T-helper 9 cell (primary cell): ENCODE results near the gene DCBLD1.
"Not testable (repeated sequence)": the region's sequence is repeated elsewhere in the genome, so short reads cannot be mapped to it uniquely, and the experiment has no call there.

Experiments used
- DNase-seq: peaks from one replicate; pipeline ENCODE4 v3.0.0-alpha.2; 2020
- total RNA-seq, 2 donors: gene quantifications; one replicate each; lab custom pipeline; 2026; lab: John Stamatoyannopoulos, UW

The DCBLD1 gene
- 5.1 to 13.1 reads per million in 2 donors for total RNA-seq

DNA sequence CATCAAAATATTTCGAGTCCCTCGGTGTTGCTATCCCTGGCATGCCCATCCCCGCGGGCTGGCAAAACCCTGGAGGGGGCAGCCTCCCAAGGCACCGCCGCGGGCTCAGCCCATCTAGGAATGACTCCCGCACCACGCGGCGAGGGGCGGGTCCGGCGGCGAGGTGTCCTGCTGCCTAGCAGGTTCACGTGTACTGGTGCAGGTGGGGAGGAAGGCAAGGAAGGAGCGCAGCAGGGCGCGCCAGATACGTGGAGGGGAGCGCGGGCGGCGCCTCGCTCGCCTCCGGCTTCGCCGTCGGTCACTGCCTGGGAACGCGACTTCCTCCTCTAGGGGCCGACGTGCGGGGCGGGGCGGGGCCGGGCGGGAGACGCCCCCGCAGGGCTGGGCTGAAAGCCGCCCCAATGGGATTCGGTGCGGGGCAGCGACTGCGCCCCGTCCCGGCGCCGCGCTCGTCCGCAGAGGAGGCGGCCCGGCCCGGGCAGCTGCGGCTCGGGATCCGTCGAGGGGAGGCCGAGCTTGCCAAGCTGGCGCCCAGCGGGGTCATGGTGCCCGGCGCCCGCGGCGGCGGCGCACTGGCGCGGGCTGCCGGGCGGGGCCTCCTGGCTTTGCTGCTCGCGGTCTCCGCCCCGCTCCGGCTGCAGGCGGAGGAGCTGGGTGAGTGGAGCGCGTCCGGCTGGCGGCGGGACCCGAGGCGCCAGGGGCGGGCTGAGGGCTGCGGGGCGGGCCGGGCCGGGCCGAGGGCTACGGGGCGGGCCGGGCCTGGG, at the start of gene DCBLD1:
Gene DCBLD1 (plus strand): TSS at position 435 of the 764 bp plus-strand sequence. CDS start 108 bp downstream, at position 543.
- peak; percentile 47 for DNase-seq

GRCh38 chr6:117440706-117441525, 41.6 kb upstream of the DCBLD1 start:
- DNase-seq, result no peak

DNA sequence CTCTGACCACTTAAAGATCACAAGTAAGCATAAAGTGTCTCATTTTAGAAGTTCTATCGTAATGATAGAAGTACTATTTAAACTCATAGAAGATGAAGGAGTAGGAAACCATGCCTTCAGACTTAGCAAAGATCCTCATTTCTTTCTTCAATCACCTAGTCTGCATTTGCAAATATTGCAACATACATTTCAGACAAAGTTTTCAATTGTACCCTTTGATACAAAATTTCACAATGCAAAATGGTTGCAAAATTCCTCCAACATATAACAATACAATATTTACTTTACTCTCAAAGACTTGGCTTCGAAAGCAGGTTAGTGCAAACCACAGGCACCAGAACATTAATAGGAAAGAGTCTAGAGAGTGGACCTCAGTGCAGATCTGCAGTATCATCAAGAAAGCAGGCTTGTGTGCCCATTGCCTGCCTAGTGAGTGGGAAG, 40.6 kb upstream of the DCBLD1 start:
- no peak for DNase-seq

DNA sequence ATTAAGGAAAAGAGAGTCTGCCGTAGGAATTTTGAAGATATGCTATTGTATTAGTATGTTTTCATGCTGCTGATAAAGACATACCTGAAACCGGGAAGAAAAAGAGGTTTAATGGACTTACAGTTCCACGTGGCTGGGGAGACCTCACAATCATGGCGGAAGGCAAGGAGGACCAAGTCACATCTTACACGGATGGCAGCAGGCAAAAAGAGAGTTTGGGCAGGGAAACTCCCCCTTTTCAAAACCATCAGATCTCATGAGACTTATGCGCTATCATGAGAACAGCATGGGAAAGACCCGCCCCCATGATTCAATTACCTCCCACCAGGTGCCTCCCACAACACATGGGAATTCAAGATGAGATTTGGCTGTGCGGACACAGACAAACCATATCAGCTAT, 40.2 kb upstream of the DCBLD1 start:
- not testable (repeated sequence) for DNase-seq

GRCh38 chr6:117444600-117444999, 37.9 kb upstream of the DCBLD1 start:
- no peak for DNase-seq

GRCh38 chr6:117446861-117447260, 35.6 kb upstream of the DCBLD1 start:
- DNase-seq, result no peak

DNA sequence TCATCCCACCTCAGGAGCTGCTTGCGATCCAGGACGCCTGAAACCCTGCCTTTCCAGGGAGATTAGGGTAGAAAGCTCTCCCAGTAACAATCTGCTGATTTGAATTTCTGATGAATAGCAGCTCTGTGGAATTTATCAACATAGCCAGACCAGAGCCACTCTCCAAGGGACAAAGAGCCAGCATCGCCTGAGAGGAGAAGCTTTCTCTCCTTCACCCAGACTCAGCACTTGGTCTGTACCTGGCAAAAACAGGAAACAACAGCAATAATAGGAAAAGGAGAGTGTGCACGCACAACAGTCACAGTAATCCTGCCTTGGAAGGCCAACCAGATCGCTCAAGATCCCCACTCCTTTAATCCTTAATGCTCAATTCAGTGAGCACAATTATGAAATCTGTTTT, 34.5 kb upstream of the DCBLD1 start:
- no peak for DNase-seq

DNA sequence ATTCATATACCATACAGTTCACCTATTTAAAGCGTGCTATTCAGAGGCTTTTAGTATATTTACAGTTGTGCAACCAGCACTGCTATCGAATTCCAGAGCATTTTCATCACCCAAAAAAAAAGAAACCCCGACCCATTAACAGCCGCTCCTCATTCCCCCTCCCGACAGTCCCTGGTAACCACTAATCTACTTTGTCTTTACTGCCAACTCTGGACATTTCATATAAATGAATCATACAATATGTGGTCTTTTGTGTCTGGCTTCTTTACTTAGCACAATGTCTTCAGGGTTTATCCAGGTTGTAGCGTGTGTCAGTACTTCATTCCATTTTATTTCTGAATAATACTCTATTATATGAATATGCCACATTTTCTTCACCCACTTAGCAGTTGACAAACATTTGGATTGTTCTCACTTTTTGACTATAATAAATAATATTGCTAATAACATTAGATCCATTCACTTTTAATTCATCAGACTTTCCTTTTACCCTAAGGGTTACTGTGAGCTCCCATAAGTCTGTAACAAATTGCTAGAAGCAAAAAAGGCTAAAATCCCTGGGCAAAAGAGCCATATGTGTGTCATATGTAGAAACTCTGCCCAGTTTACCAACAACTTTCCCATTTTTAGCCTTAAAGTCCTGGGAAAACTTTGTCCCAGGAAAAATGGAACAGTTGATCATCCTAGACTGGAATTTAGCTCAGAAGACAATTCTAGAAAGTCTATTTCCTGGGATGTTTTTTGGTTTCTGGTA, 33.6 kb upstream of the DCBLD1 start:
- no peak for DNase-seq

- peak; percentile 44 for DNase-seq
Measured at GRCh38 chr6:117449549-117450439, 32.7 kb upstream of the DCBLD1 start.

- DNase-seq, result no peak
Measured at GRCh38 chr6:117451671-117452070, 30.8 kb upstream of the DCBLD1 start.

DNA sequence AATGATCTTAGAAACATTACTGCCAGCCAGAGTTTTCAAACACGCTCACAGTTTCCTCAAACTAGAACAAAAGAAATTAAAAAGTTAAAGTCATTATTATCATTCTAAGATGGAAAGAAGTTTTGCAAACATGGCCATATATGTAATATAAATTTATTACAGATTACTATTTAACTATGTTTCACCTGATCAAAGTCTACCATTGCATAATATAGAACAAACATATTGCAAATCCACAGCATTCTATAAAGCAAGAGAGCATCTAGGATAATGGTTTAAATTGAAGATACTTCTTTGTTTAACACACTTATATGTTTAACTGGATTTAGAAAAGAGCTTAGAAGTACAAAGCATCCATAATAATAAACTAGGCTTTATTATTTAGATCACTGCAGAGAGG, 26.2 kb upstream of the DCBLD1 start:
- no peak for DNase-seq

GRCh38 chr6:117456998-117457397, 25.5 kb upstream of the DCBLD1 start:
- DNase-seq, result no peak

GRCh38 chr6:117459204-117459944, 23.1 kb upstream of the DCBLD1 start:
- DNase-seq, result no peak

DNA sequence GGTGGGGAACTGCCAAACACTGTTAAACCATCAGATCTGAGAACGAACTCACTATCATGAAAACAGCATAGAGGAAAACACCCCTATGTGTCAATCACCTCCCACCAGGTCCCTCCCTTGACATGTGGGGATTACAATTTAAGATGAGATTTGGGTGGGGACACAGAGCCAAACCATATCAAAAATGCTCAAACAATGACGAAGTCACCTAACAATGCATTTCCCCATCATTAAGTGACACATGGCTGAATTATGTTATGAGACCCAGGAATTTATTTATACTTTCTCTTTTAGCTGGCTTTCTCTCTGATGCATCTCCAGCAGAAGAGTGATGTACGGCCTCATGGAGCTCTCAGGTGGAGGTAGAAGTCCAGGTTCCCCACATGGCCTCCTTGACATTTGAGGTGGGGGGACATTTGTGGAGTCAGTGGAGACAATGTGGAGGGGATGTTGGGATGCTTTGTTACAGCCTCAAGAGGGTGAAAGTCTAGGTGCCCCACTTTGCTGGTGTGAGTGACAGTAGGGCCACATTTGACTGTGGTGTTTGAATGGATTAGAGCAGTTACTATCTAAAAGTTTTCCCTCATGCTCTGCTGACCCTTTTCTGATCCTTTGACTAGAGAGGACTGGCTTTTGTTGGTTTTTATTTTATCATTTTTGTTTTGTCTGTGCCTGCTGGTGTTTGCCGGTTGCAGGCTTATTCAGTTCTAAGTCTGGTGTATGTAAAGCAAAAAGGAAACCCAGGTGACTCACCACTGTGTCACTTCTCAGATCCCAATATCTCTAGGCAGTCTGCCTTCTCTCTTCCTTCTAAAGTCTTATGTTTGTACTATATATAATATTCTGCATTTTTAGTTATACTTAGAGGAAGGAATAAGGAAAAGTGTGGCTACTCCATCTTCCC, 18.5 kb upstream of the DCBLD1 start:
- DNase-seq, result no peak

DNA sequence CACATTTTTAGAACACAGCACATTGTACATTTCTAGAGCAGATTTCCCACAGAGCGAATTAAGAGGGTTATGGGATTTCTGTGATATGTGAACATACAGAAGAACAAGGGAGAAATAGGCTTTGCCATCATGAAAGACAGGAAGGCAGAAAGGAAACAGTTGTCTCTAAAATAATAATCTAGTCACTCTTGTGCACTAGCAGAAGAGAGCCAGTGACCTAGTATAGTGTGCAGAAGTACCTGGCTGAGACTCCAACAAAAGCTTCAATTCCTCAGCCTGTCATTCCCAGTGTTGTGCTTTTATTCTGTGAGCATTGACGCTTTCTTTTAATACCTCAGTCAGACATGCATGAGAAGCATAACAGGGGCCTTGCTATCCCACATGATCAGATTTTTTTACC, 17.8 kb upstream of the DCBLD1 start:
- no peak for DNase-seq

GRCh38 chr6:117465691-117466090, 16.8 kb upstream of the DCBLD1 start:
- no peak for DNase-seq

- DNase-seq, result no peak
Measured at GRCh38 chr6:117467876-117468275, 14.6 kb upstream of the DCBLD1 start.

DNA sequence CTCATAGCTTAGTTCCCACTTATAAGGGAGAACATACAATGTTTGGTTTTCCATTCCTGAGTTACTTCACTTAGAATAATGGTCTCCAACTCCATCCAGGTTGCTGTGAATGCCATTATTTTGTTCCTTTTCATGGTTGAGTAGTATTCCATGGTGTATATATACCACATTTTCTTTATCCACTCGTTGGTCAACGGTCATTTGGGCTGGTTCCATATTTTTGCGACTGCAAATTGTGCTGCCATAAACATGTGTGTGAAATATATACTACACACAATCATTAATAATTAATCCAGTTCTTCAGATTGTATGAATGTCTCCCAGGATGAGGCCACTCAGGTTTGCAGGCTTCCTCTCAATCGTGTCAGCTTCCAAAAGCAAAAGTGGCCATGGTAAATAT, 13.9 kb upstream of the DCBLD1 start:
- DNase-seq, result not testable (repeated sequence)

DNA sequence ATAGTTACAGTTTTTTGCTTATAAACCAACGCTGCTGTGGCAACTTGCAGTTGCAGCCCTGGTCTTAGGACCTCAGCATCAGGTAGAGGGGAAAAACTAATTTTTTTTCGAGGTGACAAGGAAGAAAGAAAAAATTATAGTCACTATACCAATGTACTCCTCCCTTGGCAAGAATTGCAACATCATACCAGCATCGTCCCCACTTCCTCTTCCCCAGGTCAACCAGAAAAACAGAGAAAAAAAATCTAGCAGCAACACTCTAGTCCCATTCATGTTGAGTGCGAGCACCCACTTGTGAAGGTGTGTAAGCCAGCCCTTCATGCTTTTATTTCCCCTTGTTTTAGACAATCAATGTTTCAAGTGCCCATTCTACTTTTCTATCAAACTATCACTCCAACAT, 13.1 kb upstream of the DCBLD1 start:
- no peak for DNase-seq

DNA sequence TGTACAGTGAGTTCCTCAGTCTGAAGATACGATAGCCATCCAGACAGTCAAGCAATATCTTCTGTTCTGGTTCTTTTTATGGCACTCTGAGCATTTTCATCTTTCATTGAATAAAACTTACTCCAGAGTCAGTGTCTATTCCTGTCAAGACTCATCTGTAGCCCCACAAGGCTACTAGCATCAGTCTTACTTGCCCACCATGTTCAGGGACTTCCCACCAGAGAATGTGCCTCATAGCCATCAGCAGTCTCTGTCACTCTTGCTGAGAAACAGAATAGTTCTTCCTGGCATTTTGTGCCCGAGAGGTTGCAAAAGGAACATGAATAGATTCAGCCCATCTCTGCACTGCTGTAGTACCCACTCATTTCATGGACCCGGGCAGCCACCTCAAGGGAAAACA, 12.7 kb upstream of the DCBLD1 start:
- DNase-seq, result no peak
